ENCODE measurements around the gene CDK18.

Gene CDK18

GRCh38 chr1:205521686-205522085, 17.2 kb downstream of the CDK18 start:
- no peak for DNase-seq (ENCODE audit: extremely low read depth in 1 of 2, low read depth in 1 of 2)

DNA sequence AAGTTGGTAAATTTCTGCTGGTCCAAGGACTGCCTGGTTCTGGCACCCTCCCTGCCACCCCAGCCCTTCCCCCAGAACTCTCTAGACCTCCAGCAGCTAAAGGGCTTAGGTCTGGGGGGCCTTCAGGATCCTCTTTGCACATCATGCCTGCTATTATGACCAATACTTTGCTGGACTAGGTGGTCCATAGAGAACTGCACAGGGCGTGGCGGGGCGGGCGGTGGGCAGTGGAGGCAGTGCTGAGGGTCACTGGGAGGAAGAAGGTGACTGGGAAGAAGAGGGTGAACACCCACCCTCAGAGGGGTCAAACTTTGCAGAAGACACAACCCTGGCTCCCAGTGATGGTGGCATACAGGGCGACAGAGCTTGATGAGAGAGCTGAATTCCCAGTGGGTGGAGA, 18.2 kb downstream of the CDK18 start:
- DNase-seq (ENCODE audit: extremely low read depth in 1 of 2, low read depth in 1 of 2) = no peak

GRCh38 chr1:205523261-205523890, 18.9 kb downstream of the CDK18 start:
- no peak for DNase-seq (ENCODE audit: extremely low read depth in 1 of 2, low read depth in 1 of 2)

DNA sequence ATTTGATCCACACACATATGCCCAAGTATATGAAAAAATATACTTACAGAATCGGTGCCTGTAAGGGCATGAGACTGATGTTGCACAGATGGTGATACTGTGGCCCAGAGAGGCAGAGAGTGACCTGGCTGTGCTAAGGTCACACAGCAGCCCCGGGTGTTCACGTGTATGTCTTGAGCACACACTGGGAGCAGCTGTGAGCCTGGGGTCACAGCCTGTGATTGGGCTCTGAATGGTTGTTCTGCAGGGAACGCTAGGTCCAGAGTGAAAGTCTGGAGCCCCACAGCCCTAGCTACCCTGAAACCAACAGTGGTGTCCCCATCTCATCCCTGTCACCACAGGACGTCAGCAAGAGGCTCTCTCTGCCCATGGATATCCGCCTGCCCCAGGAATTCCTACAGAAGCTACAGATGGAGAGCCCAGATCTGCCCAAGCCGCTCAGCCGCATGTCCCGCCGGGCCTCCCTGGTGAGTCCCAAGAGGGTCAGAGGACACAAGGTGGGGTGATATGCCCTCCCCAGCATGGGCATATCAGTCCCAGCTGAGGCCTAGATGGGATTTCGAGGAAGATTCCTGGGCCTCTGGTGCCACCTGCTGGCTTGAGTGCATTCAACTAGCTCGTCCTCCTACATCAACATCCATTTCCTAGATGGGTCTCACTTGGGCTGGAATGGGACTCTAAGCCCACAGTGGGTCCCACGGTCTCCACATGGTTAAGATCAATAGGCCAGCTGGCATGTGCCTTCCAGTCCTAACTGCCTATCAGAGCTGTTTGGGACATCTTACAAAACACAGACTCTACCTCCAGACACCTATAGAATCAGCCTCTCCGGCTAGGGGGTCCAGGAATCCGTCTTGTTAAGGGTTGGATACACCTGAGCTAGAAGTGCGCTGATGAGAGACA, 19.7 kb downstream of the CDK18 start:
- peak; percentile 38 to 58 for DNase-seq (ENCODE audit: extremely low read depth in 1 of 2, low read depth in 1 of 2)

GRCh38 chr1:205524794-205525101, 20.3 kb downstream of the CDK18 start:
- no peak for DNase-seq (ENCODE audit: extremely low read depth in 1 of 2, low read depth in 1 of 2)

- no peak for DNase-seq (ENCODE audit: extremely low read depth in 1 of 2, low read depth in 1 of 2)
Observed at GRCh38 chr1:205525495-205526285, 21.2 kb downstream of the CDK18 start.

GRCh38 chr1:205526431-205526830, 22.0 kb downstream of the CDK18 start:
- DNase-seq (ENCODE audit: extremely low read depth in 1 of 2, low read depth in 1 of 2) = no peak

DNA sequence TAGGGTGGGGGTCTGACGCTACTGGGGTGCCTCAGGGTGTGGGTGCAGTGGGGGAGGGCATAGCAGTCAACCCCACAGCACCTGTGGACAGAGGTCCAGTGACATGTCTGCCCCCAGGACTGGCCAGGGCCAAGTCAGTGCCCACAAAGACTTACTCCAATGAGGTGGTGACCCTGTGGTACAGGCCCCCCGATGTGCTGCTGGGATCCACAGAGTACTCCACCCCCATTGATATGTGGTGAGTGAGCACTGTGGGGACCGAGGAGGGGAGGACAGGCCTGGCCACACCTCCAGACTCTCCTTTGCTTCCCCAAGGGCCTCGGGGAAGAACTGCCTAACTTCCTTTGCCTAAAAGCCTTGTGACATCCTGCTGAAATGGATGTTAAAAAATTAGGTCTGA, 23.5 kb downstream of the CDK18 start:
- DNase-seq (ENCODE audit: extremely low read depth in 1 of 2, low read depth in 1 of 2) = no peak

DNA sequence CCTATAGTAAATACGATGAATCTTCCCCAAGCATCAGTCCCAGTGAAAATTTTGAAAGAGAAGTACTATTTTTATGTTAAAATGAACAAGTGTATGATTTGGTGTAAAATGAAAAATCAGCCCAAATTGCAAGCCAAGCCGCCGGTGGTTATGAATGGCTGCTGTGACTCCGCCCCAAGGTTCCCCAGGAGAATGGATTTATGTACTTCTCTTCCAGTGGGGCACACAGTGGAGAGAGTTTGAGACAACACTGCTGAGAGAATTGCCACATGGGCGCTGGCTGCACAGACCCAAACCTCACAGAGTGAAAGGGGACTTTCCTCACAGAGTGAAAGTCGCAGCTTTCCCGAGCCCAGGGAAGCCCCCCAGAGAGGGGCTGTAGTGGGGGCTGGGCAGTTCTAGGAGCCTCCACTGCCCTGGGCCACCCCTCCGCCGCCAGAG, 24.0 kb downstream of the CDK18 start:
- no peak for DNase-seq (ENCODE audit: extremely low read depth in 1 of 2, low read depth in 1 of 2)

DNA sequence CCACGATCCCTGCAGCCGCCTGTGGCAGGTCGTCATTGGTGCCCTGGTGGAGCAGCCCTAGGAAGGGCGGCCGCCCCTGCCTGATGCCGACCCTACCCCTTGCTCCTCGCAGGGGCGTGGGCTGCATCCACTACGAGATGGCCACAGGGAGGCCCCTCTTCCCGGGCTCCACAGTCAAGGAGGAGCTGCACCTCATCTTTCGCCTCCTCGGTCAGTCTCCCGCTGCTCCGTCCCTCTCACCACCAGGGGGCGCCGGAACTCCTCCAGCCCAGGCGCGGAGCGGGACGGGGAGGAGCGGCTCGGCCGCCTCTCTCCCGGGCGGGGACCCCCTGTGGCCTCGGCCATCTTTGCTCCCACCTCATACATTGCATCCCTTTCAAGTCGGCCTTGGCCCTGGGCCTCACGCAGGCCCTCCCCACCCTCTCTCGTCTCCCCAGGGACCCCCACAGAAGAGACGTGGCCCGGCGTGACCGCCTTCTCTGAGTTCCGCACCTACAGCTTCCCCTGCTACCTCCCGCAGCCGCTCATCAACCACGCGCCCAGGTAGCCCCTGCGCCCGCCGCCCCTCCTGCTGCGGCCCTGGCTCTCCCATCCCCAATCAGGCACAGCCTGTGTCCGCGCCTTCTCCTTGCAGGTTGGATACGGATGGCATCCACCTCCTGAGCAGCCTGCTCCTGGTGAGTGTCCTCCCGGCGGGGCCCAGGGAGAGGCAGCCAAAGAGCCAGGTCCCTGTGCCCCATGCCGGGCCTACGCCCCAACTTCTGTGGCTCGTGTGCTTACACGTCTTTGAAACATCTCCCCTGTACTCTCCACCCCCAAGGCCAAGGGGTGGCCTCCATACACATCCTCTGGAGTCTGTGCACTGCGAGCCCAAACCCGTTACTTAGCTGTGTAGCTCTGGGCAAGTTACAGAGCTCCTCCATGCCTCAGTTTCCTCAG, 24.7 kb downstream of the CDK18 start:
- peak; percentile 53 to 83 for DNase-seq (ENCODE audit: extremely low read depth in 1 of 2, low read depth in 1 of 2)

DNA sequence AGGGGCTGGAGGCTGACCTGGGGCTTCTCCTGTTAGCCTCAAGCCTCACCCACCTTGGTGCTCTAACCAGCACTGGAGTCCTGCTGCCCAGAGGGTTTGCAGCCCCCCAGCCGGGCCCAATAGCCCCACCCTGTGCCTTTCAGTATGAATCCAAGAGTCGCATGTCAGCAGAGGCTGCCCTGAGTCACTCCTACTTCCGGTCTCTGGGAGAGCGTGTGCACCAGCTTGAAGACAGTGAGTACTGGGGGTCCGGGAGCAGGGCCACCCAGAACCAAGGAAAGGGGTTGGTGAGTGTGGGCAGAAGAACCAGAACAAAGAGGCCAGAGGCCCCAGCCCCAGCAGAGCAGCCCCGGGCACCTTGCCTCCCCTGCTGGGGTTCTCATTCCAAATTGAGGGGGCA, 25.6 kb downstream of the CDK18 start:
- no peak for DNase-seq (ENCODE audit: extremely low read depth in 1 of 2, low read depth in 1 of 2)

DNA sequence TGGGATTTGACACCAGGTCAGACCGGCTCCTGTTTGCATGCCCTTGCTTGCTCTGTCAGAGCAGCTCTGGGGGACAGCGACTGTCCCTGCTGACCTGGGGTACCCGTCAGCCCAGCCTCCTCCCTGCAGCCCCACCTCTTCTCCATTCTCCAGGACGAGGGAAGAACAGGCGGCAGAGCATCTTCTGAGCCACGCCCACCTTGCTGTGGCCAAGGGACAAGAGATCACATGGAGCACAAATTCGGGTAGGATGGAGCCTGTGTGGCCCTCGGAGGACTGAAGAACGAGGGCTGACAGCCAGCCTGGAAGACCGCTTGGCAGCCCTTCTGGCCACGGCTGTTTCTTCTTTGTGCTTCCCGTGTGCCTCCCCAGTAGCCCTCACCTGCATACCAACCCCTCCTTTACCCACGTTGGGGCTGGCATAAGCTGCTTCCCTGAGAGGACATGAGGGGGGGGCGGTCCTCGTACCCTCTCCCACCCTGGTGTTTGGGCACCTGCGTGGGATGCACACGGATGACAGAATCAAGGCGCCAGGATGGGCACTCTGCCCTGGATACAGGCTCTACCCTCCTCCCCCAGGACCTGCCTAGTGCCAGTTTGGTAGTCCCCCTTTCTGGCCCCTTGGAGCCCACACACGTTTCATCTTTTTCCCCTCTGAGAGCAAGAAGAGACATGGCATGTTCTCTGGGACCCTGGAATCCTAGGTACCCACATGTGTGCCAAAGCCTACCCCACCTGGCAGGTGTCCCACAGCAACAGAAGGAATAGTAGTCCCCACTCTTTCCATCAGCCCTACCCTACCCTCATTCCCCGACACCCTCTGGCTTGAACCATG, 26.9 kb downstream of the CDK18 start:
- no peak for DNase-seq (ENCODE audit: extremely low read depth in 1 of 2, low read depth in 1 of 2)

- DNase-seq (ENCODE audit: extremely low read depth in 1 of 2, low read depth in 1 of 2) = no peak
Observed at GRCh38 chr1:205532026-205532898, 27.8 kb downstream of the CDK18 start.

DNA sequence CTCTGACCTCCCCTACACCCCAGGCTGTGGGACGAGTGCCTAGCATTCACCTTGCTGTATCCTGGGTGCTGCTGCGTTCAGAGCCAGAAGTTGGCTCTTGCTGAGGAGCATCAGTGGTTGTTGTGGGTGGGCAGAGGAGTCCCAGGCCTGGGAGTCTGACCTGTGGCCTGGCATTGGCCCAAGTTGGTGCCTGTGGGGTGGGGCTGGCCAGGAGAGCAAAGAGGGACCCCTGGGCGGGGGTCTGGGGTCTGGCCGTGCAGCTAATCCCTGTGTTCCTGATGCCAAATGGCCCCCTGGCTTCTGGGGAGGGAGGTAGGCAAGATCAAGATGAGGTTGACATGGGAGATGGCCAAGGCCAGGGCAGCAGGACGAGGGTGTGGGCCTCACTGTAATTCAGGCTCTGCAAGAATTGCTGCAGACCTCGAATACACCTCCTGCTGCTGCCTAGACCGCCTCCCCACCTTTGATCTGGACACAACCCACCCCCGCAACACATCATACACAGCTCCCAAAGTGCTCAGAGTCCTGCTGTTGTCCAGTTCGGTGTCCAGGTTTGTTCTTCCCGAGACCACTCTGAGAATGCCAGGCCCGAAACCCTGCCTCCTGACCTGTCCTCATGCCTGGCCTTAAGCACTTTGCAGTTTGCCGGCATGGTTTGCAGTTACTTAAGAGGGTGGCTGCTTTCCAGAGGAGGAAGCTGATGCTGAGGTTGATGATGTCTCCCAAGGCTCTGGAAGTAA, 28.7 kb downstream of the CDK18 start:
- DNase-seq (ENCODE audit: extremely low read depth in 1 of 2, low read depth in 1 of 2) = no peak

GRCh38 chr1:205533748-205534443, 29.4 kb downstream of the CDK18 start:
- DNase-seq (ENCODE audit: extremely low read depth in 1 of 2, low read depth in 1 of 2) = no peak

DNA sequence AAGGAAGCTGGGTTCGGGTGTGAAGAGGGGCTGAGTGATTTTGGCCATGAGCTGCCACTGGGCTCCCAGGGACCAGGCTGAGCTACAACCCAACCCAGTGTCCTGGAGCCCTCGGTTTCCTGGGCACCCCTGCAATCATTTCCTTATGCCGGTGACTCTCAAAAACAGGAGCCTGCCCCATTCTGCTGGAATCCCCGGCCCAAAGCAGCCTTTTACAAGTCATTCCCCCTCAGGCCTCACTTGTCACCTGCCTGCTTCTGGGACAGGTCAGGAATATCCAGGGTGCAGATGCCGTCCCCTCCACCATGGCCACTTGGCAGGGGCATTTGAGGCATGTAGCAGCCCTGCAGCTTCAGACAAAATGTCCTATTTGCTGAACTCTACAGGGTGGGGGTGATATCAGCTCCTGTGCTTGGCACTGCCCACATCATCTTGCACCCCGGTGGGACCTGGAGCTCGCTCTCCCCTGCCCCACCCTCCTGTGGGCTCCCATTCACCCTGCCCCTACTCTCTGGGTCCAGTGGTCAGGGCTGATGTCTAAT, 30.0 kb downstream of the CDK18 start:
- DNase-seq (ENCODE audit: extremely low read depth in 1 of 2, low read depth in 1 of 2) = no peak

- DNase-seq (ENCODE audit: extremely low read depth in 1 of 2, low read depth in 1 of 2) = no peak
Observed at GRCh38 chr1:205535096-205535495, 30.6 kb downstream of the CDK18 start.
